Endodermal cell (in vitro differentiated cells): ENCODE measurements around the gene MON1A. TPM values are rescaled to one million over a fixed set of nuclear protein-coding genes. Genes with fewer than 3 reads are reported as not detected.
A peak's percentile ranks its signal among the peaks of the same experiment; 100 is the strongest.

Experiments
- DNase-seq: peaks from one replicate; pipeline ENCODE4 v3.0.0-alpha.2; 2017
- H3K27ac ChIP-seq: 2 replicates; pipeline ENCODE4 v1.5.1; 2013; ENCODE audit warnings: mild to moderate bottlenecking, low read depth, low read length, moderate library complexity
- H3K27me3 ChIP-seq: 2 replicates; pipeline ENCODE4 v1.6.1; 2013; ENCODE audit warnings: mild to moderate bottlenecking, low read length, moderate library complexity; ENCODE audit not compliant: insufficient read depth, control insufficient read depth, poor library complexity, severe bottlenecking
- H3K36me3 ChIP-seq: 2 replicates; pipeline ENCODE4 v1.7.0; 2013; ENCODE audit warnings: mild to moderate bottlenecking, low read length, moderate library complexity; ENCODE audit not compliant: control insufficient read depth, insufficient read depth
- H3K4me1 ChIP-seq: one replicate; pipeline ENCODE4 v1.7.0; 2013; ENCODE audit warnings: low read length; ENCODE audit not compliant: control insufficient read depth, insufficient read depth
- H3K4me3 ChIP-seq: 2 replicates; pipeline ENCODE4 v1.5.1; 2013; ENCODE audit warnings: mild to moderate bottlenecking, low read length, moderate library complexity
- H3K9ac ChIP-seq: 2 replicates; pipeline ENCODE4 v1.6.1; 2013; ENCODE audit warnings: mild to moderate bottlenecking, low read length, moderate library complexity; ENCODE audit not compliant: poor library complexity, severe bottlenecking; ENCODE audit errors: extremely low read depth
- H3K9me3 ChIP-seq: 2 replicates; pipeline ENCODE4 v1.6.1; 2013; ENCODE audit warnings: mild to moderate bottlenecking, low read length, moderate library complexity; ENCODE audit not compliant: control insufficient read depth
- H3K27ac Mint-ChIP-seq: 2 replicates; pipeline ENCODE4 v1.8.0; 2020; ENCODE audit warnings: mixed read lengths
- H3K27me3 Mint-ChIP-seq: 2 replicates; pipeline ENCODE4 v1.8.0; 2021; ENCODE audit warnings: mild to moderate bottlenecking, mixed read lengths; ENCODE audit not compliant: insufficient read depth
- H3K36me3 Mint-ChIP-seq: 2 replicates; pipeline ENCODE4 v1.8.0; 2020; ENCODE audit warnings: low read depth, mixed read lengths
- H3K4me1 Mint-ChIP-seq: 2 replicates; pipeline ENCODE4 v1.8.0; 2020; ENCODE audit warnings: mixed read lengths
- H3K4me3 Mint-ChIP-seq: 2 replicates; pipeline ENCODE4 v1.8.0; 2020; ENCODE audit warnings: mild to moderate bottlenecking, moderate library complexity, mixed read lengths
- H3K9me3 Mint-ChIP-seq: 2 replicates; pipeline ENCODE4 v1.8.0; 2020; ENCODE audit warnings: mild to moderate bottlenecking, mixed read lengths
- CTCF ChIP-seq: fragments of 200-600 bp; sonication (generic); conservative IDR thresholded peaks from 2 replicates; pipeline ENCODE4 v1.5.0; 2021; ENCODE audit warnings: antibody characterized with exemption, mild to moderate bottlenecking
- WGBS, 2 experiments: methylation state at CpG; one replicate each; pipeline versions ENCODE4 v1.1.5 to v1.1.7; 2013; ENCODE audit warnings: missing lambda C conversion rate in 2 of 2, mixed read lengths in 1 of 2; ENCODE audit not compliant: insufficient coverage in 1 of 2, insufficient read length in 1 of 2; 5-methylcytosine and 5-hydroxymethylcytosine counted together
- total RNA-seq, 2 donors: library from RNA; stranded (reverse); fragmentation: NEBNext Ultra II Directional in 1 of 2; extraction: Animal tissue kit (Norgen Biotek cat#: 25700) in 1 of 2; gene quantifications; 2 replicates in 1 of 2; 3 replicates in 1 of 2; pipeline ENCODE4 v1.2.1, GENCODE V29; 2021

Gene MON1A
- total RNA-seq, 2 donors from 2014 or later: 4.1 to 6.2 TPM

GRCh38 chr3:49902511-49903345 lies 26.9 kb downstream of the MON1A start:
- H3K4me1 Mint-ChIP-seq: peaks cover 16% of the 10 kb centered on the region
- Histone ChIP-seq H3K36me3 (no peaks in the 10 kb centered on the region), H3K27ac (no peak overlapping the region), H3K4me3 (no peak overlapping the region), H3K27me3 (no peaks in the 10 kb centered on the region), H3K9me3 (no peaks in the 10 kb centered on the region), H3K4me1 (peaks cover 6% of the 10 kb centered on the region), H3K9ac (no peak overlapping the region)
- H3K36me3 Mint-ChIP-seq: no peaks in the 10 kb centered on the region
- H3K9me3 Mint-ChIP-seq: no peaks in the 10 kb centered on the region
- H3K27me3 Mint-ChIP-seq: peaks cover 3% of the 10 kb centered on the region
- WGBS, 2 experiments: 94 to 96% methylated on average over 38 to 44 of the region's 44 CpGs
- no peak for TF ChIP-seq CTCF
- no peak for DNase-seq
- H3K27ac Mint-ChIP-seq: no peak overlapping the region
- H3K4me3 Mint-ChIP-seq: peak overlapping the region; percentile 45

- no peak for TF ChIP-seq CTCF
- peaks cover 10% of the 10 kb centered on the region for H3K4me1 Mint-ChIP-seq
- H3K4me3 Mint-ChIP-seq: no peak overlapping the region
- WGBS, 2 experiments: 86 to 96% methylated on average over 3 to 8 of the region's 11 CpGs
- Histone ChIP-seq H3K36me3 (no peaks in the 10 kb centered on the region), H3K9ac (no peak overlapping the region), H3K27ac (no peak overlapping the region), H3K4me3 (no peak overlapping the region), H3K9me3 (no peaks in the 10 kb centered on the region), H3K4me1 (peaks cover 3% of the 10 kb centered on the region), H3K27me3 (no peaks in the 10 kb centered on the region)
- no peaks in the 10 kb centered on the region for H3K9me3 Mint-ChIP-seq
- no peak overlapping the region for H3K27ac Mint-ChIP-seq
- DNase-seq: no peak
- H3K36me3 Mint-ChIP-seq: no peaks in the 10 kb centered on the region
- H3K27me3 Mint-ChIP-seq: peaks cover 3% of the 10 kb centered on the region
Observed at GRCh38 chr3:49901366-49902339, 28.0 kb downstream of the MON1A start.

- Histone ChIP-seq H3K9me3 (no peaks in the 10 kb centered on the region), H3K27me3 (no peaks in the 10 kb centered on the region), H3K4me1 (no peaks in the 10 kb centered on the region), H3K27ac (no peak overlapping the region), H3K9ac (no peak overlapping the region), H3K4me3 (no peak overlapping the region), H3K36me3 (no peaks in the 10 kb centered on the region)
- H3K27ac Mint-ChIP-seq: no peak overlapping the region
- H3K4me3 Mint-ChIP-seq: no peak overlapping the region
- peaks cover 3% of the 10 kb centered on the region for H3K4me1 Mint-ChIP-seq
- H3K9me3 Mint-ChIP-seq: no peaks in the 10 kb centered on the region
- 85 to 89% methylated on average over 5 to 8 of the region's 8 CpGs for WGBS, 2 experiments
- no peak for TF ChIP-seq CTCF
- H3K36me3 Mint-ChIP-seq: no peaks in the 10 kb centered on the region
- no peak for DNase-seq
- peaks cover 3% of the 10 kb centered on the region for H3K27me3 Mint-ChIP-seq
Observed at GRCh38 chr3:49900491-49901153, 29.0 kb downstream of the MON1A start.
